ENCODE measurements around the gene TEKT1. TPM values are rescaled to one million over a fixed set of nuclear protein-coding genes. Genes with fewer than 3 reads are reported as not detected.
"Not testable (repeated sequence)": the region's sequence is repeated elsewhere in the genome, so short reads cannot be mapped to it uniquely, and the experiment has no call there.

TEKT1 gene
- total RNA-seq = 10 to 100 TPM in 1 of 6 donors, 1 to 10 TPM in 4, under 1 TPM in 1; 0.54 to 25.6 (median 4.6) TPM

DNA sequence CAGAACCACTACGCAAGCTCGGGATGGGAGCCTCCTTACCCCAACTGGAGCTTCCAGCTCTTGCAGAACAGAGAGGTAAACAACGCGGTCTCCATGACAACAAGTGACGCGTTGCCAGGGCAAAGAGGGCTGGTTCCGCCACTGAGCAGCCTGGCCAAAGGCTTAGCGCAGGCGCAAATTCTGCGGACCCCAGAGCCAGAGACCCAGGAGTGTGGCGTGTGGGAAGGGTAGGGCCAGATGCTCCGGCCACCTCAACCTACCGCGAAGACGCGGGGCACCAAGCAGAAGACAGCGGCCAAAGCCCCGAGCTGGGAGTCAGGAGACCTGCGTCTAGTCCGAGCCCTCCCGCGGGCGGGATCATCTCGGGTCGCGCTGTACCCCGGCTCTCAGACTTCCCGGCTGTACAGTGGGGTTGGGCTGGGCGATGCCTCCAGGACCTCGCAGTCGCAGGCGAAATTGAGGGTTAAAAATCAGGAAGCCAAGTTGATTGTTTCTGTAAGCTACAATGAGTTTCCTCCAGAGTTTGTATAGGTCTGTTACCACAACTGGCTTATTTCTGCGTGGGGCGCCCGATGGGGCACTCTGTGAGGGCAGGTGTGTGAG lies at the start of gene TEKT1:
Gene TEKT1, minus strand, starts transcription at position 69 of the 603 bp plus-strand sequence. CDS start 1,353 bp downstream, outside the sequence.
- Histone ChIP-seq H3K27me3 (peaks cover 0 to 10% (median 4%) of the 10 kb centered on the region in 4 donors), H3K4me1 (peaks cover 4 to 13% (median 10%) of the 10 kb centered on the region in 4 donors), H3K36me3 (no peaks in the 10 kb centered on the region), H3K9me3 (no peaks in the 10 kb centered on the region), H3K27ac (no peak within 1 kb of the TSS), H3K4me3 (peak within 1 kb of the TSS in 3 of 4 donors; percentile 27 to 46 (median 35))
- peak; percentile 84 to 87 for DNase-seq
- 4 to 13% methylated on average over 7 to 27 of the region's 35 CpGs for WGBS, 2 donors
- peak in 1 of 4 donors; percentile 23 for TF ChIP-seq POLR2A (IDR thresholded peaks at IDR 0.05)
- TF ChIP-seq POLR2AphosphoS5 (IDR thresholded peaks at IDR 0.05) = no peak
- peak; percentile 76 to 95 for ATAC-seq (ENCODE audit: low FRiP score in 2 of 2)

DNA sequence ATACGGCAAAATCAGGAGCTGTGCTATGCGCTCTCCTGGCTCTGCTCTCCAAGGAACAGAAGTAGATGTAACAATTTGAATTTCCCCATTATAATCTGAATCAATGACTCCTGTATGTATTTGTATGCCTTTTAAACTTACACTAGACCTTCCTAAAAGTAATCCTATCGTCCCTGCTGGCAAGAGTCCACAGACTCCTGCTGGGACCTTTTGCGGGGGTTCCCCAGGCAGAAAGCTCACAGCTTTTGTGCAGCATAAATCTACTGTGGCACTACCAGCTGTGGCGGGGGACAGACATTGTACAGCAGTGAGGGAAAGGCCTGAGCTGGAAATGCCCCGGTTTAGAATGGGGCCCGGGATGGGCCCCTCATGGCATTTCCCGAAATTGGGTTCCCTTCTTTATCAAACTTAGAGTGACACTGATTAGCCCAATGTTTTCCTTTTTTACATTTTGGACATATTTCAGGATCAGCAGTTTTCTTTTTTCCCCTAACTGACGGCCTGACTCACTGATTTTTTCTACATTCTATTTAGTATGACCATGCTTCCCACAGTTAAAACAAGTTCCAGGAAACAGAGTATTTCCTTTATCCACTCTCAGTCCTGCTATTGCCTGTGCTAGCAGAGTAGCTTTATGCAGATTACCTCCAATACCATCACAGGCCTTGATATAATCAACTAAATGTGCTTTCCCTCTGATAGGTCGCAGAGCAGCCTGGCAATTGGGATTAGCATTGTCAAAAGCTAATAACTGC lies 47.9 kb upstream of the TEKT1 start:
- WGBS, 2 donors = 58 to 60% methylated on average over 9 to 10 of the region's 10 CpGs
- not testable (repeated sequence) for H3K27me3 ChIP-seq; H3K36me3 ChIP-seq; H3K27ac ChIP-seq; DNase-seq; H3K9me3 ChIP-seq; ATAC-seq (ENCODE audit: low FRiP score in 2 of 2); H3K4me3 ChIP-seq; H3K4me1 ChIP-seq

DNA sequence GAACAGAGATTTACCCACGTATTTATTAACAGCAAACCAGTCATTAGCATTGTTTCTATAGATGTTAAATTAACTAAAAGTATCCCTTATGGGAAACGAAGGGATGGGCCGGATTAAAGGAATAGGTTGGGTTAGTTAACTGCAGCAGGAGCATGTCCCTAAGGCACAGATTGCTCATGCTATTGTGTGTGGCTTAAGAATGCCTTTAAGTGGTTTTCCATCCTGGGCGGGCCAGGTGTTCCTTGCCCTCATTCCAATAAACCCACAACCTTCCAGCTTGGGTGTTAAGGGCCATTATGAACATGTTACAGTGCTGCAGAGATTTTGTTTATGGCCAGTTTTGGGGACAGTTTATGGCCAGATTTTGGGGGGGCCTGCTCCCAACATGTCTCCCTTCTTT lies 43.7 kb upstream of the TEKT1 start:
- not testable (repeated sequence) for H3K9me3 ChIP-seq; H3K27me3 ChIP-seq; DNase-seq; H3K36me3 ChIP-seq; H3K4me1 ChIP-seq; ATAC-seq (ENCODE audit: low FRiP score in 2 of 2); H3K4me3 ChIP-seq; H3K27ac ChIP-seq
- 80 to 83% methylated on average over 3 to 4 of the region's 4 CpGs for WGBS, 2 donors

DNA sequence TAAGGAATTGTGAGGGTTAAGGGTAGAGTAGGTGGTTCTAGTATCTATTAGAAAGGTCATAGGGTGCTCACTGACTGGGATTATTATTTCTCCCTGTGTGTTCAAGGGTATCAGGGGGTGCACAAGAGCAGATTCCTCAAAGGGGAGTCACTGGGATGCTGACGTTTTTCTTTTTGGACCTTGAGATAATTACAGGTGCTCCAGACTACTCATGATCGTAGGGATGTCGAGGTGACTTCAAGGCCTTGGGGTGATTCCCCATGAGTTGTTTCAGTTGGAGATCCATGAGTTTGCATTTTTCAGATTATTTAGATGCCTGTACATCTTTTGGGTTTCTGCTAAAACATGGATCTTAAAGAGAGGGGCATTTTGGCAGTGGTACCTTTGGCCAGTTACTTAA lies 41.4 kb upstream of the TEKT1 start:
- no peak for TF ChIP-seq POLR2AphosphoS5 (IDR thresholded peaks at IDR 0.05)
- no peak for TF ChIP-seq POLR2A (IDR thresholded peaks at IDR 0.05)
- TF ChIP-seq, protein P1, sequence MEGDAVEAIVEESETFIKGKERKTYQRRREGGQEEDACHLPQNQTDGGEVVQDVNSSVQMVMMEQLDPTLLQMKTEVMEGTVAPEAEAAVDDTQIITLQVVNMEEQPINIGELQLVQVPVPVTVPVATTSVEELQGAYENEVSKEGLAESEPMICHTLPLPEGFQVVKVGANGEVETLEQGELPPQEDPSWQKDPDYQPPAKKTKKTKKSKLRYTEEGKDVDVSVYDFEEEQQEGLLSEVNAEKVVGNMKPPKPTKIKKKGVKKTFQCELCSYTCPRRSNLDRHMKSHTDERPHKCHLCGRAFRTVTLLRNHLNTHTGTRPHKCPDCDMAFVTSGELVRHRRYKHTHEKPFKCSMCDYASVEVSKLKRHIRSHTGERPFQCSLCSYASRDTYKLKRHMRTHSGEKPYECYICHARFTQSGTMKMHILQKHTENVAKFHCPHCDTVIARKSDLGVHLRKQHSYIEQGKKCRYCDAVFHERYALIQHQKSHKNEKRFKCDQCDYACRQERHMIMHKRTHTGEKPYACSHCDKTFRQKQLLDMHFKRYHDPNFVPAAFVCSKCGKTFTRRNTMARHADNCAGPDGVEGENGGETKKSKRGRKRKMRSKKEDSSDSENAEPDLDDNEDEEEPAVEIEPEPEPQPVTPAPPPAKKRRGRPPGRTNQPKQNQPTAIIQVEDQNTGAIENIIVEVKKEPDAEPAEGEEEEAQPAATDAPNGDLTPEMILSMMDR (IDR thresholded peaks at IDR 0.05) = no peak
- TF ChIP-seq EP300 (IDR thresholded peaks at IDR 0.05) = no peak
- no peaks in the 10 kb centered on the region for H3K36me3 ChIP-seq
- no peaks in the 10 kb centered on the region for H3K9me3 ChIP-seq
- ATAC-seq (ENCODE audit: low FRiP score in 2 of 2) (no peak), DNase-seq (no peak)
- H3K27me3 ChIP-seq = no peaks in the 10 kb centered on the region
- H3K27ac ChIP-seq = no peak overlapping the region
- no peaks in the 10 kb centered on the region for H3K4me1 ChIP-seq
- no peak overlapping the region for H3K4me3 ChIP-seq
- 78 to 80% methylated on average over 3 of the region's 3 CpGs for WGBS, 2 donors

DNA sequence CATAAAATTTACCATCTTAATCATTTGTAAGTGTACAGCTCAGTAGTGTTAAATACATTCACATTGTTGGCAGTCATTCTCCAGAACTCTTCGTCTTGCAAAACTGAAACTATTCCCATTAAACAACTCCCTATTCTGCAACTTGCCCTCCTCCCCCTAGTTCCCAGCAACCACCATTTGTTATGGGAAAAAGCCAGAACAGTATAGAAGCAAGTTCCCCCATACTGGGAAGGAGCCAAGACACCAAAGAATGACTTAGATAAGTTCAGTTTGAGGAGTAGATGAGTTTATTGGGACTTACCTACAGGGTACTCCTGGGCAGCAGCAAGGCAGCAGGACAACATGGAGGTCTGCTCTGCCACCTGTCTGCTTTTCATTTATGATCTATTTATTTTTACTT lies 39.3 kb upstream of the TEKT1 start:
- ATAC-seq (ENCODE audit: low FRiP score in 2 of 2) (no peak), DNase-seq (no peak)
- H3K27ac ChIP-seq = no peak overlapping the region
- H3K9me3 ChIP-seq = no peaks in the 10 kb centered on the region
- no peaks in the 10 kb centered on the region for H3K4me1 ChIP-seq
- H3K4me3 ChIP-seq = no peak overlapping the region
- H3K36me3 ChIP-seq = no peaks in the 10 kb centered on the region
- TF ChIP-seq, protein P1 (IDR thresholded peaks at IDR 0.05) = no peak
- TF ChIP-seq POLR2AphosphoS5 (IDR thresholded peaks at IDR 0.05) (no peak), POLR2A (IDR thresholded peaks at IDR 0.05) (no peak), EP300 (IDR thresholded peaks at IDR 0.05) (no peak)
- H3K27me3 ChIP-seq = no peaks in the 10 kb centered on the region
- 52 to 55% methylated on average over 1 of the region's 1 CpG for WGBS, 2 donors

DNA sequence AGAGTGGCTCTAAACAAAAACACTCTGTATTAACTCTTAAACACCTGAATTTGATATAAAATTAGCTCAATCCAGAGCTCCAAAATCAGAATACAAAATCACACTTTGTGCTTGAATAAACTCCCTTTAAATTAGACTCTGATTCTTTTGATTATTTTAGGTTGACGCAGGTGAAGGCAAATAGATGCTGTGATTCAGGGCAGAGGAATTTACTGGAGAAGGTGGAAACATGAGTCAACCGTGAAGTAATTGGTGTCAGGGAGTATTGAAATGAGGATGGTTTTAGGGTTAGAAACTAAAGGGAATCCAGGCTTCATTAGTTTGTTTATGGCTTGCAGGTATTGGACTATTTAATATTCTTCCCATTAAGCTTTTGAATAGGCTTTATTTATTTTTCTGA lies 37.1 kb upstream of the TEKT1 start:
- Histone ChIP-seq H3K36me3 (no peaks in the 10 kb centered on the region), H3K4me1 (no peaks in the 10 kb centered on the region), H3K9me3 (no peaks in the 10 kb centered on the region), H3K4me3 (no peak overlapping the region), H3K27me3 (no peaks in the 10 kb centered on the region), H3K27ac (no peak overlapping the region)
- TF ChIP-seq POLR2AphosphoS5 (IDR thresholded peaks at IDR 0.05) (no peak), EP300 (IDR thresholded peaks at IDR 0.05) (no peak), POLR2A (IDR thresholded peaks at IDR 0.05) (no peak)
- TF ChIP-seq, protein P1 (IDR thresholded peaks at IDR 0.05) = no peak
- ATAC-seq (ENCODE audit: low FRiP score in 2 of 2) = no peak
- 60 to 69% methylated on average over 2 of the region's 2 CpGs for WGBS, 2 donors
- DNase-seq = no peak
